ENCODE results near the gene MVB12A. TPM values are rescaled to one million over a fixed set of nuclear protein-coding genes. Genes with fewer than 3 reads are reported as not detected.

Gene MVB12A
- total and polyA plus RNA-seq, 2 of the 4 experiments (the other 2 are of a cell fraction), result 13.8 to 43.9 TPM

DNA sequence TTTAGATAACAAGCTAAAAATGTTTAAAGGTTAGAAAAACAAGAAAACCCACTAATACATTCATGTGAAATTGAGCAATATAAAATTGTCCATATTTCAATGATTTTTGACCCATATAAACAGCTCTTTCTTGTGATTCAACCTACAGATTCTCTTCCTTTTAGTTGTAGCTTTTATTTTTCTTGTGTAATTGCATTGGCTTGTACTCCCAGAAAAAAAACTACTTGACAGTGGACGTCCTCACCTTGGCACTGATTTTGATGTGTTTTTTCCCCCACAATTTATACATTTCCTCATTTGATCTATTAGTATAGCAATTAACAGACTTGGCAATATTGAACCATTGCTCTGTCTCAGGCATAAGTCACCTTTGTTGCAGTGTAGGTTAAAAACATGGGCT lies 30.6 kb upstream of the MVB12A start:
- Histone ChIP-seq H3K23ac (ENCODE audit: low read depth, low read length) (no peak overlapping the region), H3K9me1 (ENCODE audit: insufficient read depth, low read length) (no peaks in the 10 kb centered on the region), H3K4ac (ENCODE audit: low read depth, low read length) (no peak overlapping the region), H3K27me3 (ENCODE audit: control insufficient read depth, insufficient read depth, low read length) (peaks cover 3% of the 10 kb centered on the region), H2BK120ac (ENCODE audit: low read depth, low read length) (no peak overlapping the region), H2BK20ac (ENCODE audit: low read depth, low read length) (no peak overlapping the region), H3K56ac (ENCODE audit: extremely low read depth, insufficient read depth, low read length) (no peak overlapping the region), H3K36me3 (ENCODE audit: control insufficient read depth, insufficient read depth, low read length) (no peaks in the 10 kb centered on the region), H2AK5ac (ENCODE audit: low read depth, low read length) (no peak overlapping the region), H3K79me1 (ENCODE audit: low read depth in 1 of 2, low read length in 2 of 2) (no peaks in the 10 kb centered on the region), H4K20me1 (ENCODE audit: insufficient read depth, low read length) (no peaks in the 10 kb centered on the region), H3K14ac (replicated peaks; ENCODE audit: low read depth, low read length) (no peak overlapping the region), H3K27ac (ENCODE audit: insufficient read depth, low read length) (no peak overlapping the region), H3K9ac (ENCODE audit: low read depth, low read length) (no peak overlapping the region), H4K91ac (ENCODE audit: insufficient read depth, low read depth, low read length) (no peak overlapping the region), H3K4me1 (ENCODE audit: control insufficient read depth, insufficient read depth, low read length) (peaks cover 2% of the 10 kb centered on the region; the same call in 1 of the 2 replicates), H4K8ac (ENCODE audit: low read depth in 2 of 2, low read length in 2 of 2) (no peak overlapping the region), H2BK5ac (ENCODE audit: low read depth, low read length, poor library complexity, severe bottlenecking) (no peak overlapping the region), H2AFZ (replicated peaks; ENCODE audit: low read length, poor library complexity) (no peak overlapping the region), H3K4me2 (ENCODE audit: low read depth, low read length) (no peak overlapping the region), H2AK9ac (replicated peaks; ENCODE audit: low read depth, low read length, poor library complexity) (no peak overlapping the region), H2BK15ac (ENCODE audit: low read depth, low read length) (no peak overlapping the region), H3K9me3 (ENCODE audit: control insufficient read depth, insufficient read depth, low read length) (peaks cover 9% of the 10 kb centered on the region; the same call in 1 of the 2 replicates), H4K5ac (ENCODE audit: low read depth, low read length) (no peak overlapping the region), H3K18ac (ENCODE audit: low read depth, low read length) (no peak overlapping the region), H3K4me3 (ENCODE audit: insufficient read depth, low read depth, low read length) (no peak overlapping the region)
- no CpG with 5 or more reads among the region's 1 CpG for WGBS, 2 experiments (ENCODE audit: extremely low coverage in 2 of 2, insufficient read length in 1 of 2)
- dilution Hi-C loops (cut with HindIII; ENCODE audit: low sequenced_read_pairs, unreplicated experiment) (no loop called here), in situ Hi-C loops (cut with MboI; ENCODE audit: low sequenced_read_pairs) (loop anchor here (5.0 kb wide), 1 partner anchor 42 kb away; no protein-coding TSS in a partner anchor), intact Hi-C loops (cut with micrococcal nuclease) (no loop called here)
- no TSS peak for BruUV-seq (replicated peaks)
- ChIA-PET POLR2A (ENCODE audit: unreplicated experiment) (no interaction called here), CTCF (interaction anchor here (0.6 to 1.3 kb wide), 2 partner anchors 84 to 627 kb away, joined by 3 to 4 read pairs; partner anchors contain the start of gene MRPL34)
- ATAC-seq (ENCODE audit: low read depth) (no peak), DNase-seq (no peak)
- TF ChIP-seq, protein P1, sequence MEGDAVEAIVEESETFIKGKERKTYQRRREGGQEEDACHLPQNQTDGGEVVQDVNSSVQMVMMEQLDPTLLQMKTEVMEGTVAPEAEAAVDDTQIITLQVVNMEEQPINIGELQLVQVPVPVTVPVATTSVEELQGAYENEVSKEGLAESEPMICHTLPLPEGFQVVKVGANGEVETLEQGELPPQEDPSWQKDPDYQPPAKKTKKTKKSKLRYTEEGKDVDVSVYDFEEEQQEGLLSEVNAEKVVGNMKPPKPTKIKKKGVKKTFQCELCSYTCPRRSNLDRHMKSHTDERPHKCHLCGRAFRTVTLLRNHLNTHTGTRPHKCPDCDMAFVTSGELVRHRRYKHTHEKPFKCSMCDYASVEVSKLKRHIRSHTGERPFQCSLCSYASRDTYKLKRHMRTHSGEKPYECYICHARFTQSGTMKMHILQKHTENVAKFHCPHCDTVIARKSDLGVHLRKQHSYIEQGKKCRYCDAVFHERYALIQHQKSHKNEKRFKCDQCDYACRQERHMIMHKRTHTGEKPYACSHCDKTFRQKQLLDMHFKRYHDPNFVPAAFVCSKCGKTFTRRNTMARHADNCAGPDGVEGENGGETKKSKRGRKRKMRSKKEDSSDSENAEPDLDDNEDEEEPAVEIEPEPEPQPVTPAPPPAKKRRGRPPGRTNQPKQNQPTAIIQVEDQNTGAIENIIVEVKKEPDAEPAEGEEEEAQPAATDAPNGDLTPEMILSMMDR (conservative IDR thresholded peaks at IDR 0.05; ENCODE audit: low read depth, low read length), result no peak
- TF ChIP-seq MAFK (IDR thresholded peaks at IDR 0.05; ENCODE audit: low read depth, low read length) (no peak), NFE2L2 (IDR thresholded peaks at IDR 0.05; ENCODE audit: low read depth, low read length) (no peak), BHLHE40 (IDR thresholded peaks at IDR 0.05; ENCODE audit: low read depth, low read length) (no peak), POLR2A (IDR thresholded peaks at IDR 0.05; ENCODE audit: low read depth, low read length) (no peak), CHD1 (IDR thresholded peaks at IDR 0.05; ENCODE audit: low read depth, low read length) (no peak), RFX5 (IDR thresholded peaks at IDR 0.05; ENCODE audit: low read depth, low read length) (no peak), MAZ (IDR thresholded peaks at IDR 0.05; ENCODE audit: borderline replicate concordance, low read depth, low read length) (no peak), MXI1 (IDR thresholded peaks at IDR 0.05; ENCODE audit: borderline replicate concordance, low read depth, low read length) (no peak), RCOR1 (IDR thresholded peaks at IDR 0.05; ENCODE audit: insufficient replicate concordance, low read length) (no peak), RAD21 (IDR thresholded peaks at IDR 0.05; ENCODE audit: low read length) (no peak)
